GM21529 (cell line): Measurements from ENCODE around the gene NF1.
"Not testable (repeated sequence)": the region's sequence is repeated elsewhere in the genome, so short reads cannot be mapped to it uniquely, and the experiment has no call there.

Experiments used
- ATAC-seq: cut with Tn5 transposase; IDR thresholded peaks from one replicate; pipeline ENCODE4 v1.9.1; 2021; ENCODE audit not compliant: unreplicated experiment

Gene NF1

DNA sequence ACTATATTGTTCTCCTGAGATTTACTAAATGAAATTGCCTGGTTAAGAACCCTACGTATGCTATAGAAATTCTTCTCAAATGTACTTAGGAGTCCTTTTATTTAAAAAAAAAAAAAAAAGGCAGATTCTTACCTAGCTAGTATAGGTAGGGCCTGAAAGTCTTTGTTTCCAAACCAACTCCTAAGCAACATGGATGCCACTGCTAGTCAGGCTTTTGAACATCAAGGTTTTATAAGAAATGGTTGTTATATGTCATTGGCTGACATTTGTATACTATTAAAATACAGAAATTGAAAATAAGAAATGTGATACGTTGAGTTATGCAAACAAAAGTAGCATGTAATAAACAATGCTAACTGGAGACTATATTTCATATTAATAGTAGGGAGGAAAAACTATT, 225.5 kb downstream of the NF1 start:
- no peak for ATAC-seq

DNA sequence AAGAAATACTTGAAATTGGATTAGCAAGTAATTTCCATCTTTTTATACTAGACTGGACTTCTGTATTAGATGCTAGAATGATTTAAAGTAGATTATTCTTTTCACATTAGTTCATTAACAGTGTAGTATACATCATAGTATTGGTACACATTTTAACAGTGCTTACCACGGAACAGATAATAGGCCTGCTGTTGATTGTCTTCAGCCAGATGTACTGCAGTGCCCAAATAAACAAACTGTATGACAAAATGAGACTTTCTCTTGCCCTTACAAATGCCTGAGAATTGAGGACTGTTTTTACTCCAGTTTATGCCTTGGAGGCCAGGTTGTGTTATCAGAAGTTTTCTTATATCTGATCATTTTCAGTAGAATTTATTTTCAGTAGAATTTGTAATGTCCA, 226.0 kb downstream of the NF1 start:
- no peak for ATAC-seq

DNA sequence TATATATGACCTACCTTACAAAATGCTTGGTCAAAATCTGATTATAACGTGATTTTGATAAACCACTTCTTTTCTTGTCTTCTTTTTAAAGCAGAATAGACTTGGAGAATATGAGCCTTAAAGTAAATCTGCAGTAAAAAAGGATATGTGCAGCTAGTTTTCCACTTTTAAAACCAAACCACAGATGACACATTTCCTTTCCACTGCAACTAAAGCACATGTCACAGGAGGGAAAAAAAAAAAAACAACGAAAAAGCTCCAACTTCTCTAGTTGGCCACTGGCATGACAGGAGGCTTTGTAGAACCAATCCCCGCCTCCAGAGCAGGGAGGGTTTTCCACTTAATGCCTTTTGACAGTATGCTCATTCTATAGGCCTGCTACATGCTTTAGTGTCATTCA, 226.7 kb downstream of the NF1 start, which contains the start of gene EVI2A:
Gene EVI2A (minus strand): TSS at position 142 of the 400 bp plus-strand sequence. CDS start 2,609 bp downstream, outside the sequence.
- ATAC-seq: peak; percentile 45

DNA sequence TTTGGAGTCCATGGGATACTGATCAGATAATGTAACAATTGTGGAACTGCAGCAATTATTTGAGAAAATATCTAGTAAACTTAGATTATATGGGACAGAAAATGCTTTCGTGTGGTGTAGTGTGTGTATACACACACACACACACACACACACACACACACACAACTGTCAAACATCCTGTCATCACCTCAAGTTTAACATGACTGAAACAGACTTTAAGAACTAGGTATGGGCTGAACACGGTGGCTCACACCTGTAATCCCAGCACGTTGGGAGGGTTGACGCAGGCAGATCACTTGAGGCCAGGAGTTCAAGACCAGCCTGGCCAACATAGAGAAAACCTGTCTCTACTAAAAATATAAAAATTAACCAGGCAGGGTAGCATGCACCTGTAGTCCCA, 227.2 kb downstream of the NF1 start:
- no peak for ATAC-seq

DNA sequence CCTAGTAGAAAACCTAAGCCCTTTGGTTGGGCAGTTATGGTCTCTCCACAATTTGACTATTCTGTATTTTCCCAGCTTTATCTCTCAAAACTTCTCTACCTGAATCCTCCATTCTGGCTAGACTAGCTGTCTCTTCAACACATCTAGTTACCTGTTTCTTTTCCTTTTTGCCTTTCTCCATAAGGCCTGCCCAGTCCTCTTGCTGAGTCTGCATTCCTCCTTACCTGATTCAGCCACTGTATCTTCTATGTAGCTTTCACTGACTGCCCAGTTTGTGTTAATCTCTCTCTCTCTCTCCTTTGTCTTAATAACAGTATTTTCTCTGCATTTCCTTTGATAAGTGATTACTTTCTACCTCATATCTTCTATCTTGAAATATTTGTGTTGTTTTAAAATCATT, 228.8 kb downstream of the NF1 start:
- no peak for ATAC-seq

DNA sequence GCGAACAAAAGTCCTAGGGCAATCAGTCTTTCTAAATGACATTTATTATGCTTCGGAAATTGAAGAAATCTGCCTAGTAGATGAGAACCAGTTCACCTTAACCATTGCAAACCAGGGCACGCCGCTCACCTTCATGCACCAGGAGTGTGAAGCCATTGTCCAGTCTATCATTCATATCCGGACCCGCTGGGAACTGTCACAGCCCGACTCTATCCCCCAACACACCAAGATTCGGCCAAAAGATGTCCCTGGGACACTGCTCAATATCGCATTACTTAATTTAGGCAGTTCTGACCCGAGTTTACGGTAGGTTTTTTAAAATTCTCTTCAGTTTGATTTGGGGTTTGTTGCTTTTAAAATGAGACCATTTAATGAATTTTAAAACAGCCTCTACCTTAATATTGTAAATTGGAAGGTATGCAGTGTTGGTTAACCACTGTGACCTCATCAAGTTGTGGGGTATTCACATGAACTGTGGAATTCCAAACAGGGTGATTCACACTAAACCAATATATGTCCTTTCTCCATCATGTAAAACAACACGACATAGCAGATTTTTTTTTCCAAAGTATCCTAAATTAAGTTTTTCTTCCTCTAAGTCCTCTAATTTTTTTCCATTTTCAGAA, 232.9 kb downstream of the NF1 start:
- no peak for ATAC-seq

DNA sequence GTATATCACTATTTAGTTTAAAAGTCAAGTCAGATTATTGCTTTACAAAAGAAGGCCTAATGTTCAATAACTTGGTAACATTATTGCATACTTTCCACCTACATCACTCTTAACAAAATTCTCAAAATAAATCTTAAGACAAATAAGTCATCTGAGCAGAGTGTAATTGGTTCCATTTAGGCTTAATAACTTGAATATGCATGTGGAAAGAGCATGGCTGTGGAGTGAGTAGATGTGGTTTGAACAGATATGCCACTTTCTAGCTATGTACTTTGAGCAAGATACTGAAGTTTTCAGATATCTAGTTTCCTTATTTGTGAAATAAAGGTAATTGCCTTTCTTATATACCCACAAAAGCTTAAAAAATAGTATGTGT, 233.4 kb downstream of the NF1 start:
- ATAC-seq: no peak

DNA sequence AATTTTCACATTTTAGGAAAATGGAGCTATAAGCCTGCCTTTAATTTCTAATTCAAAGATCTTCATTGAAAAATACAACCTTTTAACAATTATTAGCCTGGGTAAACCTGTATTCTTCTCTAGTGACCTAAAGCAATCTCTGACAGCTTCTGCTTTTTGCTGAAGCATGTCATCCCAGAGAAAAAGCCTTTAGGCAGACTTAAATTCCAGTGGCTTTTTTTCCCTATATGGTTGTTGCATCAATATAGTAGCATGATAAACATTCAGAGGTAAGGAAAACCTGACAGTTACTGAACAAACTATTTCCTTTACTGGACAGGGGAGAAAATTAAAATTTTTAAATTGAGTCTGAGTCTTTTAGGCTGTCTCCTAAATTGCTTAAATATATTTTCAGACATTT, 234.4 kb downstream of the NF1 start:
- no peak for ATAC-seq

DNA sequence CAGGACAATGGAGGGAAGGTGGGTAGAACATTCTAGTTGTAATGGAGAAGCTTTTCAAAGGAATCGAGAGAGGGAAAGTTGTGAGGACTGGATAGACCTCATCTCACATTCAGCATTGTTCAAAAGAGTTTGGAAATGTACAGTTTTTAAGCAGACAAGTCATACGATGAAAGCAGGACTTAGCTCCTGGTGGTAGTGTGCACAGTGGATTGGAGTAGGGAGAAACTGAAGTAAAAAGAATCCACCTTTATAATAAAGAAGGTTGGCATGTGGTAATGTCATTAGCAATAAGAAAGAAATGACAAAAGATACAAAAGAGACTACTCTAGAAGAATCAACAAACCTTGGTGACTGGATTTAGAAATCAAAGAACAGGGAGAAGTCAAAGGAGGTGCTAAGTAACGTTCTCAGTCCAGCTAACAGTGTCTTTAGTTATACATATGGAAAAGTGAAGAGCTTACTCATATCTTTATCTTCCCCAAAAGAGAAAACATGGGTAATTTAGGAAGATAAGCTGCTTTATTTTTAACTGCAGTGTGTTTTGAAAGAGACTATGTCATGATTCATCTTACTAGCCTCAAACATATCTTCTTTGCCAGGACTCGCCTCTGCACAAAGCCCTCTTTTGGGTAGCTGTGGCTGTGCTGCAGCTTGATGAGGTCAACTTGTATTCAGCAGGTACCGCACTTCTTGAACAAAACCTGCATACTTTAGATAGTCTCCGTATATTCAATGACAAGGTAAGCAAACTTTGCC, 245.3 kb downstream of the NF1 start:
- no peak for ATAC-seq

DNA sequence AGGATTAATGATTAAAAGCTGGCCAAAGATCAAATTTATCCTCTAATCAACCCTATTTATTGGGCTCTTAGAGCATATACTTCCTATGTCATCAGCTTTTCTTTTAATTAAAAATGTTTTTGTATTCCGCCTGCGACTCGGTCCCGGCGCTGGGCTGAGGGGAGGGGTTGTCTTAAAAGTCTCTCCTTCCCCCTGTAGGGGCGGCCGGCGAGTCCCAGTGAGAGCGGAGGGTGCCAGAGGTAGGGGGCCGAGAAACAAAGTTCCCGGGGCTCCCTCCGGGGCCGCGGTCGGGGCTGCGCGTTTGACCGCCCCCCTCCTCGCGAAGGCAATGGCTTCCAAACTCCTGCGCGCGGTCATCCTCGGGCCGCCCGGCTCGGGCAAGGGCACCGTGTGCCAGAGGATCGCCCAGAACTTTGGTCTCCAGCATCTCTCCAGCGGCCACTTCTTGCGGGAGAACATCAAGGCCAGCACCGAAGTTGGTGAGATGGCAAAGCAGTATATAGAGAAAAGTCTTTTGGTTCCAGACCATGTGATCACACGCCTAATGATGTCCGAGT, 250.5 kb downstream of the NF1 start:
- not testable (repeated sequence) for ATAC-seq

DNA sequence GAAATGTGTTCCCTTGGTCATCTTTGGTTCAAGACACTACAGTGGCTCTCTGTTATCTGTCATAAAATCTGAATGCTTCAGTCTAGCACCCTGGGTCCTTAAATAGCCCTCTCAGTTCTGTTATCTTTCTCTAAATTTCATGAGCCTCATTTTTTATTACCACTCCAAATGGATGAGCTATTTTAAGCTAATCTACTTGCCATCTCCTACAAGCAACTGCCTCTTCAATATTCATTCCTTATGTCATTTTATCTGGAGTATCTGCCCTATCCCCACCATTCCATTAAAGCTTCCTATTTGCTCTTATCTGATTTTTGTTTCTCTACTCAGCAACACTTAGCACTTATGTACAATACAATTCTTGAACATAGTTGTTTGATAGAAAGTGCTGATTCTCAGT, 254.7 kb downstream of the NF1 start:
- no peak for ATAC-seq

DNA sequence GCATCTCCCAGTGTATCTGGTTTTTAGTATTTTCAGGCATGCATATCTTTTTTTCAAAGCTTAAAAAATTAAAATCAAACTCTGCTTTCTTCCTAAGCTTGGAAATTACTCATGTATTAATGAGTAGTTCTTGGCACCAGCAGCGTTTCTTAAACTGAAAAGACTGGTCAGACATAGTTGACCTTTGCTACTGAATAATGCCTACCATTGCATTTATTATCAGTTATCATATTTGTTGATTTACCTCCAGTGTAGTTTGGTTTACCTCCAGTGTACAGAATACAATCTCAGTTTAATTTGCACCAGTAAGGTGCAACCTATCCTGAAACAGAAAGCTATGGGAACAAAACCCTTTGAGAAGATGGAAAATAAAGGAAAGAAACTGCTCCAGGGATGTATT, 261.2 kb downstream of the NF1 start:
- ATAC-seq: no peak

DNA sequence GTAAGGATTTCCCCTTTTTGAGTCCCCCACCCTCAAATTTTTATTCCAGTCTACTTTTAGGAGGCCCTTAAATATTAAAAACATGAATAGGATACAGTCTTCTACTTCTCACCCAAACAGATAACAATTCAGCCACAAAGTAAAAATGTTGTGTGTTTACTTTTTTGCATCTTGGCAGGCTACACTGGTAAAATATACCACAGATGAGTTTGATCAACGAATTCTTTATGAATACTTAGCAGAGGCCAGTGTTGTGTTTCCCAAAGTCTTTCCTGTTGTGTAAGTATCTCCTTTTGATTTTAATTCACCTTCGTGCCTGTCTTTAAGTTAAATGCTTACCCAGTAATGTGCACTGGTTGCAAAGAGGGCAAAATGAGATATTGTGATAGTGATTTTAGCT, 262.3 kb downstream of the NF1 start:
- no peak for ATAC-seq

DNA sequence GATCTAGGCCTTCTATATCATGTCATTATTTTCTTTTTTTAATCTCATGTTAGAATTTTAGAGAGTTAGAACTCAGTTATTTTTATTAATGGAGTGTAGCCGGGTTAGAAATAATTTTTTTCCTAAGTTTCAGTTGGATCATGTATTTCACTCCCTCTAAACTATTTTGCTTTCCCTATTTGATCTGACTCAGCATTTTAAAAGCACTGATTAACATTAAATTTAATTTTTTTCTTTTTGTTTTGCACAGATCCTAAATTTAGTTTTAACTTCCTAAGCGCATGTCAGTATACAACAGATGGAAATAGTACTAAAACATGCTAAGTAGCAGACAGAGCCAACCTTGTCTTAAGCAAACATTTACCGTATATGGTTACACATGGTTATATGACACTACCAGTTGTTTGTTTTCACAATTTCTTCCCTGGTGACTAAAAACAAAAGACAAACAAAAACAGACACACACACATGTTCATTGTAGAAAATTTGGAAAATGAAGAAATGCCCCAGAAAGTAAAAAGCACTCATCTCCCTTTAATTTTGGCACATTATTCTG, 263.1 kb downstream of the NF1 start:
- ATAC-seq: no peak

DNA sequence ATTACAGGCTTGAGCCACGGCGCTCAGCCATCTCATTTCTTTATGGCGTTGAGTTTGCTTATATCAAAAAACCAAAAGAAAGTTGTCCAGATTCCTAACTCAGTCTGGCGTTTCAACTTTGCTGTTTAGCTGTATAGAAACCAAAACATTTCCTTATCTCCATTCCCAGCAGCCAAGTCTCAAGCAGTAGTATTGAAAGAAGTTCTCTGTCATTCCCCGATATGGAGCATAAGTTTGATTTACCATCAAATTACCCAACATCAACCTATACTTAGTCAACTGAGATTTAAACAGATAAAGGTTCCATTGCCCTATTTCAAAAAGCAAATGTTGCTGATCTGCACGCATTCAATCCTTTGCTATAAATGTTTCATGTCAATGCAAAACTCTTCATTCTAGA, 269.2 kb downstream of the NF1 start:
- no peak for ATAC-seq

DNA sequence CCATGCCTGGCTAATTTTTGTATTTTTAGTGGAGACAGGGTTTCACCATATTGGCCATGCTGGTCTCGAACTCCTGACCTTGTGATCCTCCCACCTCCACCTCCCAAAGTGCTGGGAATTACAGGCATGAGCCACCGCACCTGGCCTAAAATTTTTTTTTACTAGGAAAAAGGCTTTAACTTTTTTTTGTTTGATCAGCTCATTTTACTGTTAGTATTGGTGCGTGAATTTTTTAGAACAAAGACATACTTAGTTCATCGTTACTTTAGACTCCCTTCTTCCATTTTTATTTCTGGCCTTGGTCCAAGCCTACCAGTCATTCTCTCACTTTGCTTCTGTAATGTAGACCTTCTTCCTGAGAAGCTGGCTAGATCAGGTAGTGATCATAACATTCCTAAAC, 271.3 kb downstream of the NF1 start:
- no peak for ATAC-seq

DNA sequence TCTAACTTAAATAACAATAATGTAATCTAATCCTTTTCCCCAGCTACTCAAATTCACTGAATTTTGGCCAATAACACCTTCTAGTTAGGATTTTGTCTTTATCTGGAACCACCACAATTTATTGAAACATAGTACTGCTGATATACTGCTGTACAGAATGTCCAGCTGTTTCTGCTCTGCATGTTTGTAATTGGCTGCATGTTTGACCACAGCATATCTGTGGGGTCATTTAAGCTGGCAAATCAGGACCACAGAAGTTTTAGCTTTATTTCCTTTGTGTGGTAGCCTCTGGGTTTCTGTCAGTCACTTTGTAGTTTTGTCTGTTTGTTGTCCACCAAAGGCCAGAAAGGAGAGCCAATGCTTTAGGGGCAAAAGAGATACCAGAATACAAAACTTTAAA, 274.5 kb downstream of the NF1 start:
- no peak for ATAC-seq

DNA sequence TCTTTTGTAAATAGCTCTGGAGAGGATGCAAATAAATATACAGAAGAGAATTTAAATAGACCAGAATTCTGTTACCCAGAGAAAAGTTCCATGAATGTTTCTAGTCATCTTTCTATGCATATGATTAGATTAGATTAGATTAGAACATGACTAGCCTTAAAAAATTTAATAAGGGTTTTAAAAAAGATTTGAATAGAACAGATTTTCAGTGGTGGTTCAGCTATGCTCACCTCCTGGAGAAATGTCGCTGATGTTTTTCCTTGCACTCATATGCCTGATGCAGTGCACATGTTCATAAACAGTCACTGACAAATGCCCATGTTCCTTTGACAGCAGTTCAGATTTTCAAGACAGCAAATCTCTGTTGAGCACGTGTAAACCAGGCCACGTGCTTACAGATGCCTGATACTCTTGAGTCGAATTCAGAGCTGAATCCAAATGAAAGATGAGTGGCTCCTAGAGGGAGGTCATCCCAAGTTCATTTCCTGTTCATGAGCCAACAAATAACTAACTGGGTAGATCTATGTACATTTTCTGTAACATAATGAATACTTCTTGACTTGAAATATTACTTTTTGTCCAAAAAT, 276.8 kb downstream of the NF1 start:
- no peak for ATAC-seq

DNA sequence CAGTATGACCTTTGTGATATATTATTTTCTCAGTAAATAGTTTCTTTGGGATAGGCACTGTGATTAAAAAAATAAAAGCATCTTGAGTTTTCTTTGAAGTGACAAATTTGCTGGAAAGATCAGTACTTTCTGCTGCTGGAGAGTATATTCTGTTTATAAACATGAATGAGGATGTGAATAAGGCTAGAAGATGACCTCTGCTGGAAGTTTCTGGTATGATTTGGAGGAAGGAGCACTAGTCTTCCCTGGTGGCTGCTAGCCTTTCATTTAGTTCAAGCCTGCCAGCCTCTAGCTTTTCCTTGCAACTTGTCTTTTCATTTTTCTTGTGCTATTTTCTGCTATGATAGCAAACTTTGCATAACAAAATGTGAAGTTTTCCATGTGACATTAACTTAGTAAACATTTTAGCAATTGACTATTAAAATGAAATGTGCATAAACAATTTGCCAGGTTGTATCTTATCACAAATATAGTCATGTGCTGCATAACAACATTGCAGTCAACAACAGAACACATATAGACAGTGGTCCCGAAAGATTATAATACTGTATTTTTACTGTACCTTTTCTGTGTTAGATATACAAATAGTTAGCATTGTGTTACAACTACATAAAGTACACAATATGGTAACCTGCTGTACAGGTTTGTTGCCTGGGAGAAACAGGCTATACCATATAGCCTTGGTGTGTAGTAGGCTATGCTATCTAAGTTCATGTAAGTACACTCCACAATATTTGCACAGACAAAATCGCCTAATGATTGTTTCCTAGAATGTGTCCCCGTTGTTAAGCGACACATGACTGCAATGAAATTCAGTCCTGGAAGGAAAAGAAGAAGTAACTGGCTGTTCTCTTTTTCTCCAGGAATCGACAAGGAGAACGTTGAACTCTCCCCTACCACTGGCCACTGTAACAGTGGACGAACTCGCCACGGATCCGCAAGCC, 278.6 kb downstream of the NF1 start:
- ATAC-seq: peak; percentile 67

DNA sequence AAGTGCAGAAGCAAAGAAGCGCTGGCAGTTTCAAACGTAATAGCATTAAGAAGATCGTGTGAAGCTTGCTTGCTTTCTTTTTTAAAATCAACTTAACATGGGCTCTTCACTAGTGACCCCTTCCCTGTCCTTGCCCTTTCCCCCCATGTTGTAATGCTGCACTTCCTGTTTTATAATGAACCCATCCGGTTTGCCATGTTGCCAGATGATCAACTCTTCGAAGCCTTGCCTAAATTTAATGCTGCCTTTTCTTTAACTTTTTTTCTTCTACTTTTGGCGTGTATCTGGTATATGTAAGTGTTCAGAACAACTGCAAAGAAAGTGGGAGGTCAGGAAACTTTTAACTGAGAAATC, 279.3 kb downstream of the NF1 start:
- ATAC-seq: no peak

DNA sequence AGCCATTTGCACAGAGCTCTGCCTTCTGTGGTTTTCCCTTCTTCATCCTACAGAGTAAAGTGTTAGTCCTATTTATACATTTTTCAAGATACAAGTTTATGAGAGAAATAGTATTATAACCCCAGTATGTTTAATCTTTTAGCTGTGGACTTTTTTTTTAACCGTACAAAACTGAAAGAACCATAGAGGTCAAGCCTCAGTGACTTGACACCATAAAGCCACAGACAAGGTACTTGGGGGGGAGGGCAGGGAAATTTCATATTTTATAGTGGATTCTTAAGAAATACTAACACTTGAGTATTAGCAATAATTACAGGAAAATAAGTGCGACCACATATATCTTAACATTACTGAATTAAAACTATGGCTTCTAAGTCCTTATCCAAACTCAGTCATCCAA, 279.7 kb downstream of the NF1 start:
- no peak for ATAC-seq
